ENCODE results near the gene PDE6H. TPM values are rescaled to one million over a fixed set of nuclear protein-coding genes. Genes with fewer than 3 reads are reported as not detected.

The PDE6H gene
- polyA plus RNA-seq, 2 of the 4 experiments (the other 2 are of a cell fraction) = not detected

DNA sequence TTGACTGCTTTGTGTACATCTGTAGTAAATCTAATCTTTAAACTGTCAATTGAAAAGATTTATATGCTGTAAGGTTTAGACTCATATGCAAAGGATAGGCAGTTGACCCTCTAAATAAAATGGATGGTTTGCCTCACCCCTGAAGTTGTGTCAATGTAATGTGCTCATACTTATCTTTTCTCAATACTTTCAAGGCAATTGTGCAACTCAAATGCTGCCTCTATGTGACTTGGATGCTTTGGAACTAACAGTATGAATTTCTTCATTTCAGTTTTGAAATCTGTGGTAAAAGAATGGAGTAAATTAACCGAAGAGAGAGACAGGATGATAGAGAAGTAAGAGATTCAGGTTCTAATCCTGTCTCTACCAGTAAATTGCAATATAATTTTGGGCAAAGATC lies 9.7 kb downstream of the PDE6H start:
- ChIA-PET CTCF (interaction anchor here (0.8 kb wide), 1 partner anchor 137 kb away, joined by 3 read pairs; no protein-coding TSS in a partner anchor), POLR2A (no interaction called here)
- H3K4me3 ChIP-seq = no peak overlapping the region
- H3K4me1 ChIP-seq = no peaks in the 10 kb centered on the region
- 53% methylated on average over 1 of the region's 1 CpG for WGBS (ENCODE audit: missing lambda C conversion rate)
- no peak for ATAC-seq
- H3K27ac ChIP-seq = no peak overlapping the region
- DNase-seq (ENCODE audit: low read depth in 1 of 2, low spot score in 1 of 2) = no peak
- no peak for FAIRE-seq
- 0 out of 3 replicates have a peak, but pooled peaks cover under 1% of the 10 kb centered on the region for H3K9me3 ChIP-seq
- no peak overlapping the region for H3K4me2 ChIP-seq
- TF ChIP-seq HOXA7 (CRISPR knock-in tag; IDR thresholded peaks at IDR 0.05) (no peak), GATA3 (IDR thresholded peaks at IDR 0.05; ENCODE audit: borderline replicate concordance) (no peak), SREBF2 (IDR thresholded peaks at IDR 0.05) (no peak), HOXB13 (CRISPR knock-in tag; IDR thresholded peaks at IDR 0.05; ENCODE audit: low read depth) (no peak), ESRRA (IDR thresholded peaks at IDR 0.05; ENCODE audit: borderline replicate concordance, low read length) (no peak), CEBPB (IDR thresholded peaks at IDR 0.05) (no peak), EHMT2 (IDR thresholded peaks at IDR 0.05; ENCODE audit: low read depth) (no peak), RAD21 (conservative IDR thresholded peaks at IDR 0.05 in 1 of 2, IDR thresholded peaks at IDR 0.05 in 1 of 2) (no peak), CBX8 (IDR thresholded peaks at IDR 0.05) (no peak)
- TF ChIP-seq, protein P1, sequence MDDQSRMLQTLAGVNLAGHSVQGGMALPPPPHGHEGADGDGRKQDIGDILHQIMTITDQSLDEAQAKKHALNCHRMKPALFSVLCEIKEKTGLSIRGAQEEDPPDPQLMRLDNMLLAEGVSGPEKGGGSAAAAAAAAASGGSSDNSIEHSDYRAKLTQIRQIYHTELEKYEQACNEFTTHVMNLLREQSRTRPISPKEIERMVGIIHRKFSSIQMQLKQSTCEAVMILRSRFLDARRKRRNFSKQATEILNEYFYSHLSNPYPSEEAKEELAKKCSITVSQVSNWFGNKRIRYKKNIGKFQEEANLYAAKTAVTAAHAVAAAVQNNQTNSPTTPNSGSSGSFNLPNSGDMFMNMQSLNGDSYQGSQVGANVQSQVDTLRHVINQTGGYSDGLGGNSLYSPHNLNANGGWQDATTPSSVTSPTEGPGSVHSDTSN (IDR thresholded peaks at IDR 0.05) = no peak
- TF ChIP-seq, protein P2, sequence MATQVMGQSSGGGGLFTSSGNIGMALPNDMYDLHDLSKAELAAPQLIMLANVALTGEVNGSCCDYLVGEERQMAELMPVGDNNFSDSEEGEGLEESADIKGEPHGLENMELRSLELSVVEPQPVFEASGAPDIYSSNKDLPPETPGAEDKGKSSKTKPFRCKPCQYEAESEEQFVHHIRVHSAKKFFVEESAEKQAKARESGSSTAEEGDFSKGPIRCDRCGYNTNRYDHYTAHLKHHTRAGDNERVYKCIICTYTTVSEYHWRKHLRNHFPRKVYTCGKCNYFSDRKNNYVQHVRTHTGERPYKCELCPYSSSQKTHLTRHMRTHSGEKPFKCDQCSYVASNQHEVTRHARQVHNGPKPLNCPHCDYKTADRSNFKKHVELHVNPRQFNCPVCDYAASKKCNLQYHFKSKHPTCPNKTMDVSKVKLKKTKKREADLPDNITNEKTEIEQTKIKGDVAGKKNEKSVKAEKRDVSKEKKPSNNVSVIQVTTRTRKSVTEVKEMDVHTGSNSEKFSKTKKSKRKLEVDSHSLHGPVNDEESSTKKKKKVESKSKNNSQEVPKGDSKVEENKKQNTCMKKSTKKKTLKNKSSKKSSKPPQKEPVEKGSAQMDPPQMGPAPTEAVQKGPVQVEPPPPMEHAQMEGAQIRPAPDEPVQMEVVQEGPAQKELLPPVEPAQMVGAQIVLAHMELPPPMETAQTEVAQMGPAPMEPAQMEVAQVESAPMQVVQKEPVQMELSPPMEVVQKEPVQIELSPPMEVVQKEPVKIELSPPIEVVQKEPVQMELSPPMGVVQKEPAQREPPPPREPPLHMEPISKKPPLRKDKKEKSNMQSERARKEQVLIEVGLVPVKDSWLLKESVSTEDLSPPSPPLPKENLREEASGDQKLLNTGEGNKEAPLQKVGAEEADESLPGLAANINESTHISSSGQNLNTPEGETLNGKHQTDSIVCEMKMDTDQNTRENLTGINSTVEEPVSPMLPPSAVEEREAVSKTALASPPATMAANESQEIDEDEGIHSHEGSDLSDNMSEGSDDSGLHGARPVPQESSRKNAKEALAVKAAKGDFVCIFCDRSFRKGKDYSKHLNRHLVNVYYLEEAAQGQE (IDR thresholded peaks at IDR 0.05) = no peak

GRCh38 chr12:14982991-14983390 lies 10.1 kb downstream of the PDE6H start:
- FAIRE-seq = no peak
- ChIA-PET CTCF (interaction anchor here (0.7 to 1.0 kb wide), 3 partner anchors 137 to 1841 kb away, joined by 3 read pairs; no protein-coding TSS in a partner anchor), POLR2A (no interaction called here)
- Histone ChIP-seq H3K4me3 (no peak overlapping the region), H3K4me1 (no peaks in the 10 kb centered on the region), H3K27ac (no peak overlapping the region), H3K4me2 (no peak overlapping the region), H3K9me3 (0 out of 3 replicates have a peak, but pooled peaks cover 4% of the 10 kb centered on the region)
- WGBS (ENCODE audit: missing lambda C conversion rate) = 40% methylated on average over 2 of the region's 2 CpGs
- ATAC-seq = no peak
- DNase-seq (ENCODE audit: low read depth in 1 of 2, low spot score in 1 of 2) = no peak
- TF ChIP-seq RCOR1 (IDR thresholded peaks at IDR 0.05; ENCODE audit: low read depth, low read length) = no peak
- no peak for TF ChIP-seq HEYL (CRISPR knock-in tag; IDR thresholded peaks at IDR 0.05)
- TF ChIP-seq ZC3H11A (IDR thresholded peaks at IDR 0.05) = no peak
- TF ChIP-seq CHD2 (IDR thresholded peaks at IDR 0.05; ENCODE audit: low read length, partially characterized antibody) = no peak
- TF ChIP-seq ZNF302 (CRISPR knock-in tag; IDR thresholded peaks at IDR 0.05) = no peak
- TF ChIP-seq EP300 (IDR thresholded peaks at IDR 0.05) = no peak
- no peak for TF ChIP-seq KDM1A (IDR thresholded peaks at IDR 0.05; ENCODE audit: low read depth)
- no peak for TF ChIP-seq HDAC2 (IDR thresholded peaks at IDR 0.05)
- no peak for TF ChIP-seq ELK1 (IDR thresholded peaks at IDR 0.05; ENCODE audit: low read depth, low read length)
- TF ChIP-seq CHD4 (IDR thresholded peaks at IDR 0.05; ENCODE audit: borderline replicate concordance) = no peak
- TF ChIP-seq MAFK (IDR thresholded peaks at IDR 0.05; ENCODE audit: partially characterized antibody) = no peak
- TF ChIP-seq, protein P3, sequence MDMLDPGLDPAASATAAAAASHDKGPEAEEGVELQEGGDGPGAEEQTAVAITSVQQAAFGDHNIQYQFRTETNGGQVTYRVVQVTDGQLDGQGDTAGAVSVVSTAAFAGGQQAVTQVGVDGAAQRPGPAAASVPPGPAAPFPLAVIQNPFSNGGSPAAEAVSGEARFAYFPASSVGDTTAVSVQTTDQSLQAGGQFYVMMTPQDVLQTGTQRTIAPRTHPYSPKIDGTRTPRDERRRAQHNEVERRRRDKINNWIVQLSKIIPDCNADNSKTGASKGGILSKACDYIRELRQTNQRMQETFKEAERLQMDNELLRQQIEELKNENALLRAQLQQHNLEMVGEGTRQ (IDR thresholded peaks at IDR 0.05) = no peak
- no peak for TF ChIP-seq HOXB13 (CRISPR knock-in tag; IDR thresholded peaks at IDR 0.05; ENCODE audit: low read depth)
- TF ChIP-seq, protein P4, sequence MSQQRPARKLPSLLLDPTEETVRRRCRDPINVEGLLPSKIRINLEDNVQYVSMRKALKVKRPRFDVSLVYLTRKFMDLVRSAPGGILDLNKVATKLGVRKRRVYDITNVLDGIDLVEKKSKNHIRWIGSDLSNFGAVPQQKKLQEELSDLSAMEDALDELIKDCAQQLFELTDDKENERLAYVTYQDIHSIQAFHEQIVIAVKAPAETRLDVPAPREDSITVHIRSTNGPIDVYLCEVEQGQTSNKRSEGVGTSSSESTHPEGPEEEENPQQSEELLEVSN (IDR thresholded peaks at IDR 0.05; ENCODE audit: borderline replicate concordance, low read depth) = no peak
- no peak for TF ChIP-seq CBX8 (IDR thresholded peaks at IDR 0.05)
- TF ChIP-seq FOXS1 (CRISPR knock-in tag; IDR thresholded peaks at IDR 0.05) = no peak
- TF ChIP-seq CBX2 (IDR thresholded peaks at IDR 0.05; ENCODE audit: borderline replicate concordance, low read depth) = no peak

Data from A549 (cell line).